NCI-H526 (cell line): ENCODE results near the gene PMIS2.

Experiments
- DNase-seq, 2 experiments: peaks; one replicate each; lab custom pipeline; 2025; lab: John Stamatoyannopoulos, UW

The PMIS2 gene

DNA sequence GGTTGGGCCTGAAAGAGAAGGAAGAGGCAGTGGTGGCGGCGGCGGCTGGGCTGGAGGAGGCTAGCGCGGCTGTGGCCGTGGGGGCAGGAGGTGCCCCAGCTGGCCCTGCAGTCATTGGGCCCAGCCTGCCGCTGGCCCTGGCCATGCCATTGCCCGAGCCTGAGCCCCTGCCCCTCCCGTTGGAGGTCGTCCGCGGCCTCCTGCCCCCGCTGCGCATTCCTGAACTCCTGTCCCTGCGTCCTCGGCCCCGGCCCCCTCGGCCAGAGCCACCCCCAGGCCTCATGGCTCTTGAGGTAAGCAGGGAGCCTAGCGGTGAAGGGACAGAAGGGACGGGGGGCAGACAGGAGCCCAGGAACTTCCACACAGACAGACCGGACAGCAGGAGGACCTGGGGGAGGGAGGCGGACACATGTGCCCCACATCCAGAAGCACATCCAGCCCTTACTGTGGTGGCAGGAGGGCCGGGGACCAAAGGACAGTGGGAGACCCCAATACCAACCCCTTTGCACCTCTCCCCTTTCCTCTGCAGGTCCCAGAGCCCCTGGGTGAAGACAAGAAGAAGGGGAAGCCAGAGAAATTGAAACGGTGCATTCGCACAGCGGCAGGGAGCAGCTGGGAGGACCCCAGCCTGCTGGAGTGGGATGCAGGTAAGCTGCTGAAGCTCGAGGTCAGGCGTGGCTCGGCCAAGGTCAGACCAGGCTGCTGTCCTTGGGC, 47.9 kb downstream of the PMIS2 start:
- DNase-seq = no peak

GRCh38 chr19:35636651-35637050, 50.7 kb downstream of the PMIS2 start:
- no peak for DNase-seq
